ENCODE data around the gene HSDL1.
A peak's percentile ranks its signal among the peaks of the same experiment; 100 is the strongest.

The HSDL1 gene

DNA sequence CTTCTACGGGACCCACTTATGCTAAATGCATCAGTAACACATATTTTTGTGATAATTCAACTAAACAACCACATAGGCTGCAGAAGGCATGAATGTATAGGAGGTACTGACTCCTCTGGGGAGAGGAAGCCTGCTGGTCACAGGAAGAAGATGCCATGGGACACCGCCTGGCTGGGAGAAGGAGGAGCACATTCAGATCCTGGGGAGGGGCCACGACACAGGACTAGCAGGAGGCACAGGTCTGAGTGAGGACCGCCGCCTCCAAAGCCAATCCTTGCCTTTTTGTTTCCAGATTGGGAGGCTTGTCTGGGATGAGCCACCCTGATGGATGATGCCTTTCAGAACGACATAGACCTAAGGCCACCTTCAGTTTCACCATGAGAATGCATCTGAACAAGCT, 62.9 kb downstream of the HSDL1 start:
- POLR2A ChIA-PET (ENCODE audit: low non-redundant PET): no interaction called here
- DNase-seq (ENCODE audit: low spot score): no peak
- CTCF ChIA-PET: no interaction called here
- H3K27ac ChIP-seq: no peak overlapping the region
- TF ChIP-seq, protein P1, sequence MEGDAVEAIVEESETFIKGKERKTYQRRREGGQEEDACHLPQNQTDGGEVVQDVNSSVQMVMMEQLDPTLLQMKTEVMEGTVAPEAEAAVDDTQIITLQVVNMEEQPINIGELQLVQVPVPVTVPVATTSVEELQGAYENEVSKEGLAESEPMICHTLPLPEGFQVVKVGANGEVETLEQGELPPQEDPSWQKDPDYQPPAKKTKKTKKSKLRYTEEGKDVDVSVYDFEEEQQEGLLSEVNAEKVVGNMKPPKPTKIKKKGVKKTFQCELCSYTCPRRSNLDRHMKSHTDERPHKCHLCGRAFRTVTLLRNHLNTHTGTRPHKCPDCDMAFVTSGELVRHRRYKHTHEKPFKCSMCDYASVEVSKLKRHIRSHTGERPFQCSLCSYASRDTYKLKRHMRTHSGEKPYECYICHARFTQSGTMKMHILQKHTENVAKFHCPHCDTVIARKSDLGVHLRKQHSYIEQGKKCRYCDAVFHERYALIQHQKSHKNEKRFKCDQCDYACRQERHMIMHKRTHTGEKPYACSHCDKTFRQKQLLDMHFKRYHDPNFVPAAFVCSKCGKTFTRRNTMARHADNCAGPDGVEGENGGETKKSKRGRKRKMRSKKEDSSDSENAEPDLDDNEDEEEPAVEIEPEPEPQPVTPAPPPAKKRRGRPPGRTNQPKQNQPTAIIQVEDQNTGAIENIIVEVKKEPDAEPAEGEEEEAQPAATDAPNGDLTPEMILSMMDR (conservative IDR thresholded peaks at IDR 0.05; ENCODE audit: low read depth): no peak

DNA sequence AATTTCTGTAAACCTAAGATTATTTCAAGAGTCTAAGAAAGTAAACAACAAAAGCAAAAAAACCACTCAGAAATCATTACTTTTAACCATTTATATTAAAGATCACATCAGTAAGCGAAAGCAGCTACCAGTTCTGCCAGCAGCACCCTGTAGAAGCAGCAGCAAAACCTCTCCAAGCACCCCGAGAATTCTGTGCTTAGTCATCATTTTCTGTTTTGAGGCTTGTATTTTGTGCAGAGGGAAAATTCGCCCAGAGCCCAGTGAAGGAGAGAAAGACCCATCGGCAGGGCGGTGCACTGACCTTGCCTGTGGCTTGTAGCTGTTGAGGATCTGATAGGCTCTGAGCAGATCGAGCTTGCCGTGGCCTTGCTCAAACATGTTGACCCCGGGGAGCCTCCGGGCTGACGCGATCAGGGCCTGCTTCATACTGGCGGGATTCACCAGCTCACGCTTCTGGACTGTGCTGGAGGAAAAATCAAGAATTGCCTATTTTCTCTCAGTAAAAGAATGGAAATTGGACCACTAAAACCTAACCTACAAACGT, 63.5 kb downstream of the HSDL1 start:
- no peak for DNase-seq (ENCODE audit: low spot score)
- no peak overlapping the region for H3K27ac ChIP-seq
- ChIA-PET POLR2A (ENCODE audit: low non-redundant PET) (no interaction called here), CTCF (no interaction called here)
- TF ChIP-seq, protein P1 (conservative IDR thresholded peaks at IDR 0.05; ENCODE audit: low read depth): no peak

DNA sequence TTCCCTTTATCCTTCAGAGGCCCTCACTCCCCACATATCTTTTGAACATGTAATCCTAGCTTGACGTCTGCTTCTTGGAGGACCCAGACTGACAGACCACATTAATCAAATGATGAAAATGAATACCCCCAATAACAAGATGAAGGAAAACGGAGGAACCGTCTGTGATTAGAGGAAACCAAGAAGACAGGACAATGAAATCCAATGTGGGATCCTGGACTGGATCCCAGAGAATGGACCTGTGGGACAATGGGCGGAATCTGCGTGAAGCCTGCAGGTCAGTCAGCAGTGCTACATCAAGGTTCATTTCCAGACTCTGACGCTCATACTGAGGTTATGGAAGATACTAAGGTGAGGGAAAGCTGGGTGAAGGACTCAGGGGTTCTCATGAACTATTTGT, 64.2 kb downstream of the HSDL1 start:
- peak overlapping the region; percentile 64 for H3K27ac ChIP-seq
- POLR2A ChIA-PET (ENCODE audit: low non-redundant PET): no interaction called here
- no peak for DNase-seq (ENCODE audit: low spot score)
- CTCF ChIA-PET: interaction anchor here (0.7 to 1.3 kb wide), 3 partner anchors 18 to 201 kb away, joined by 3 read pairs; partner anchors contain the start of gene TAF1C
- TF ChIP-seq, protein P1 (conservative IDR thresholded peaks at IDR 0.05; ENCODE audit: low read depth): no peak

DNA sequence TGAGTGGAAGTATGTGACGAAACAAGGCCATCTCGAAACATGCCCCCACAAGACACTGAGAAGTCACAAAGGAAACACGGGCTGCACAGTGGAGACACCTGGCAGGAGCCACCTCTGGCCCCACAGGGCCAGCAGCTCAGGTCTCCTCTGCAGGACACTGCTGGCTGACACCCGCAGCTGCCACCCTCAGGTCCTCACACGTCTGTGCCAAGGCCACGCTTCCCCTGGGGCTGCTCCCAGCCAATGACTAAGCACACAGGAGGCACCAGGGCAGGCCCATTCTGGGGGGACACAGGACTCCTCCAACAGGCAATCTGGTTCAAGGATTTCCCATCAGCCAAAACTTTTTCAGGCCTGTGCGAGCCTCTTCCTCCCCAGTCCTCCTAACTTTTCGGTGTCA, 64.6 kb downstream of the HSDL1 start:
- ChIA-PET CTCF (interaction anchor here (0.6 to 1.3 kb wide), 5 partner anchors 17 to 289 kb away, joined by 3 to 4 read pairs (median 3); partner anchors contain the start of gene TAF1C), POLR2A (ENCODE audit: low non-redundant PET) (no interaction called here)
- no peak for DNase-seq (ENCODE audit: low spot score)
- TF ChIP-seq, protein P1 (conservative IDR thresholded peaks at IDR 0.05; ENCODE audit: low read depth): no peak
- peak overlapping the region; percentile 64 for H3K27ac ChIP-seq

DNA sequence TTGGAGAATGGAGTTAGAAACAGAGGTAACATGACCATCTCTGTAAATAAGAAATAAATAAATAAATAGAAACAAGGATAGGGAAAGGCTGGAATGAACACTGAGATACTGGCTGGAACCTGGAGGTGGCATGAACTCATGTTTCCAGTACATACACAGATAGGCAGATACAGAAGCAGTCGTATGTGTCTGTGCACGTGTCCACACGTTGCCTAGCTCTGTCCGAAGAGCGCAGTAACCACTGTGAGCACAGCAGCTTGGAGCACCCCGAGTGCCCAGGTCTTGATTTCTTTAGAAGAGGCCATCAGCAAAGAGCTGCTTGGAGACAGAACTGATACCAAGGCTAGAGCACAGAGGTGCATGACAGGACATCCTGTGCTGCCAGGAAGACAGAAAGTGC, 65.3 kb downstream of the HSDL1 start:
- no peak overlapping the region for H3K27ac ChIP-seq
- TF ChIP-seq, protein P1 (conservative IDR thresholded peaks at IDR 0.05; ENCODE audit: low read depth): no peak
- CTCF ChIA-PET: interaction anchor here (0.6 to 1.3 kb wide), 4 partner anchors 11 to 289 kb away, joined by 3 to 5 read pairs (median 4); no protein-coding TSS in a partner anchor
- POLR2A ChIA-PET (ENCODE audit: low non-redundant PET): no interaction called here
- no peak for DNase-seq (ENCODE audit: low spot score)

DNA sequence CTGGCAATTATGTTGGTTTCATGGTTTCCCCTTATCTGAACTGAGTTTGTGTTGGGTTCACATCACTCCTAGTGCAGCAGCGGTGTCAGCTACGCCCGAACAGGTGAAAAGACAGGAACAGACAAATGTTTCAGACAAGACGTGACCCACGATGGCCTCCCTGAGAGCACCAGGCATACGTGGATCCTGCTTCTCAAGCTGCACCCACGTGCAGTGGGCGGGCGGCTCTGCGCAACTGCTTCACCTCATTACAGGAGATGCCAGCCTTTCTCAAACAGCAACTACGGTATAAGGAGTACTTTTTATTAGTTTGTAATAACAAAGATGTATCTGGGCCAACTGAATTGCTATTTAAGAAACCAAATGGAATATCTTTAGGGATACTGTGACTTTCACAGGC, 69.6 kb downstream of the HSDL1 start:
- ChIA-PET CTCF (interaction anchor here (0.9 kb wide), 1 partner anchor 9 kb away, joined by 5 read pairs; no protein-coding TSS in a partner anchor), POLR2A (ENCODE audit: low non-redundant PET) (no interaction called here)
- peak overlapping the region; percentile 9; the same call in 1 of the 2 replicates for H3K27ac ChIP-seq
- no peak for DNase-seq (ENCODE audit: low spot score)
- TF ChIP-seq, protein P1 (conservative IDR thresholded peaks at IDR 0.05; ENCODE audit: low read depth): no peak

Measured in RWPE1 (cell line).